Right ventricle myocardium superior (tissue), 1 donor: ENCODE measurements around the gene PIGK. TPM values are rescaled to one million over a fixed set of nuclear protein-coding genes. Genes with fewer than 3 reads are reported as not detected.
"Not testable (repeated sequence)": the region's sequence is repeated elsewhere in the genome, so short reads cannot be mapped to it uniquely, and the experiment has no call there.

Source experiments
- ATAC-seq: fragments of 200-7000 bp; cut with Tn5 transposase; one replicate; pipeline ENCODE4 v1.9.1; 2020; ENCODE audit warnings: mild to moderate bottlenecking; ENCODE audit not compliant: poor library complexity
- DNase-seq: peaks from one replicate; pipeline ENCODE4 v3.0.0-alpha.2; 2020
- intact Hi-C: fragments of 100-400 bp; cut with DNase I; formaldehyde crosslinking; loops from one replicate; pipeline ENCODE4 v1.11.2; 2022
- long read RNA-seq: library from polyadenylated mRNA; unstranded; transcript quantifications from one replicate; pipeline ENCODE4 v2.0.0, GENCODE V29; 2021
- total RNA-seq: library from RNA; stranded (reverse); fragmentation: NEBNext Ultra II Directional; extraction: Animal tissue kit (Norgen Biotek cat#: 25700); gene quantifications from one replicate; pipeline ENCODE4 v1.2.1, GENCODE V29; 2021
- donor health status: DM: no; HTN: yes; CAD: no; lungs with severe emphysema.

Gene PIGK
- 28.0 TPM for total RNA-seq
- long read RNA-seq, full-length matches to known transcripts = 33 of 36 reads
- long read RNA-seq, partial matches to known transcripts = 0 of 36 reads
- long read RNA-seq, other reads (novel, unspliced or antisense) = 3 of 36 reads

DNA sequence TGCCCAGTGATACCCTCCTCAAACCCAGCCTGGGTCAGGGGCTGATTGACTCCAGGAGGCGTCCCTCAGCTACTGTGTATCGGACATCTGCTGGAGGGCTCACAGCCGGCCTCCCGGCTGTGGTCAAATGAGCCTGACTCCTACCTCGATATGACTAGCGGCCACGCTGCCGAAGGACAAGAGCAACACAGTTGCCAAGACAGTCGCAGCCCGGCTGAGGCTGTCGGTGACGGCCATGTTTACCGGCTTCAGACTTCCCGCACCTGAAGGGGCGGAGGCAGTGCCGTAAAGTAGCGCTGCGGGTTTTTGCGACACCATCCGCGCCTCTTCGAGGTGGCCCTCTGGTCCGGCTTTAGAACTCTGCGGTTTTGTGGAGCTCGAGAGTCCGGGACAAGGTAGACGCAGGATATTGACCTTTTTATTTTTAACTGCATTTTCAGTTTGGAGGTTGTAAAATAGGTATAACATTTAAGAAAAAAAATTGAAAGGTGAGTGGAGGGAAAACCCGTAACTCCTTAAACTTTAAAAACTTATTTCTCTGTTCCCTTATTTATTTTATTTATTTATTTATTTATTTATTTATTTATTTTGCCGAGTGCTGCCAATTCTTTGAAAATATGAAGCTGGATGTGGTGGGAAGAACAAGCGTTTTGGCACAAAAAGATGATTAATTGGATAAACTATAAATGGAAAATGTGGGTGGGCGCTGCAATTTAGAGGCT is at the start of gene PIGK:
Gene PIGK, minus strand, starts transcription at position 265 of the 722 bp plus-strand sequence. Its CDS starts 28 bp downstream, at position 237.
- intact Hi-C loops = no loop called here
- peak; percentile 99 for ATAC-seq
- peak; percentile 93 for DNase-seq

DNA sequence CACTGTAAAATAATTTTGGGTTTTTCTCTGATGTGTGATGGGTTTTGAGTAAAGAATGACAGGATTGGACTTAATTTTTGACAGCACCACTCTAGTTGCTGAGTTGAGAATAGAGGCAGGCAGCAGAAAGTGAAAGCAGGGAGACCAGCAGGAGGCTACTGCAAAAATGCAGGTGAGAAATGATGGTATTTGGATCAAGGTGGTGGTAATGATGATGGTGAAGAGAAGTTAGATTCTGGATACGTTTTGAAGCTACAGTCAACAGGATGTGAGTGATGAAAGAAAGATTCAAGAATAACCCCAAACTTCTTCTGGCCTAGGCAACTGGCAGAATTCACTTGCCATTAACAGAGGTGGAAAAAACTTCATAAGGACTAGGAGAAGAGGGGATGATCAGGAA is 47.8 kb upstream of the PIGK start:
- intact Hi-C loops = no loop called here
- DNase-seq (no peak), ATAC-seq (no peak)

DNA sequence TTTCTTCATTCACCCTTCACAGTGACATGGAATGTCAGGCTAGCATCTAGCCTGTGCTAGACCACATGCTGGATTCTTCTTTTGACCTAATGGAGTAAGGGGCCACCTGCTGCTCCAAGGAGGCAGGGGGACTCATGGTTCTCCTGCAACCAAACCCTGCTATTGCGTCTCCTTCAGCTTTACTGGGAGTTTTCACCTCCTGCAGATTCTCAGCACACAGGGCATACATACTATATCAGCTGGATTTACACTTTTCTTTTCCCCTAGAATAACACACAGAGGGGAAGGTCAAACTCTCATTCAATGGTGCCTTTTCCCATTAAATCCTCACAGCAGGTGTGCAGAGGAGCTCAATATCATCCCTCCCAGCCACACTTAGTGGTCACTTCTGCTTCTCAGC is 46.0 kb upstream of the PIGK start:
- no peak for DNase-seq
- intact Hi-C loops = no loop called here
- ATAC-seq = no peak

DNA sequence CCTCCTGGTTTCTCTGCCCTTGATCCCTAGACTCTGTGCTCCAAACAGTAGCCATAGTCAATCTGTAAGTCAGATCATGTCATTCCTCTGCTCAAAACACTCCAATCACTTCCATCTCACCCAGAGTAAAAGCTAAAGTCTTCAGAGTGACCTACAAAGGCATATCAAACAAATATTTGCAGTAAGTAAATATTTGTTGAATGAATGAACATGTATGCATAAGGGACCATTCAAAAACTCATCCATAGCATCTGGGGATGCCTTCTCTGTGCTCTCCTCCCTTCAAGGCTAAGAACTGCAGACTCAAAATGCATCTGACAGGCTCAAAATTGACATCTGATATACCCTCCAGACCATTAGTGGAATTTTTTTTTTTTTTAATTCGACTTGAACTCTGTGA is 44.5 kb upstream of the PIGK start:
- DNase-seq (no peak), ATAC-seq (no peak)
- intact Hi-C loops = no loop called here

DNA sequence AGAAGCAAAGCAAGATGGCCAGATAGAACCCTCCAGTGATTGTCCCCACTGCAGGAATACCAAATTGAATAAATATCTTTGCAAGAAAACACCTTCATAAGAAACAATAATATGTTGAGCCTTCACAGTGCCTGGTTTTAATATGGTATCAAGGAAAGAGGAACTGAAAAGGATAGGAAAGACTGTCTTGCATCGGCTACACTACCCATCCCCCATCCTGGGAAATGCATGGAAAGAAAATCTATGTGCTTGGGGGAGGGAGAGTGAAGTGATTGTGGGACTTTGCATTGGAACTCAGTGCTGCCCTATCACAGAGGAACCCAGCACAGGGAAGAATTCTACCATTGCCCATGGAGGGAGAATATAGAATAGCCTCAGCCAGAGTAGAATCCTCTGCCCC is 34.0 kb upstream of the PIGK start:
- intact Hi-C loops = no loop called here
- DNase-seq (no peak), ATAC-seq (no peak)

DNA sequence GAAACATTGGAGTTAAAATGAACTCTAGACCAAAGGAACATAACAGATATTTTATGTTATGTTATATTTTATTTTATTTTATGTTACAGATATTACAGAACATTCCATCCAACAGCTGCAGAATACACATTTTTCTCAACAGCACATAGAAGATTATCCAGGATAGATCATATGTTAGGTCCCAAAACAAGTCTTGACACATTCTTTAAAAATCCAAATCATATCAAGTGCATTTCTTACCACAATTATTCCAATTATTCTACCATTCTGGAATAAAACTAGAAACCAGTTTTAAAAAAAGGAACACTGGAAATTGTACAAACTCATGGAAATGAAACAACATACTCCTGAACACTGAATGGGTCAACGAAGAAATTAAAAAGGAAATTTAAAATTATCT is 30.9 kb upstream of the PIGK start:
- intact Hi-C loops = no loop called here
- DNase-seq = no peak
- no peak for ATAC-seq

DNA sequence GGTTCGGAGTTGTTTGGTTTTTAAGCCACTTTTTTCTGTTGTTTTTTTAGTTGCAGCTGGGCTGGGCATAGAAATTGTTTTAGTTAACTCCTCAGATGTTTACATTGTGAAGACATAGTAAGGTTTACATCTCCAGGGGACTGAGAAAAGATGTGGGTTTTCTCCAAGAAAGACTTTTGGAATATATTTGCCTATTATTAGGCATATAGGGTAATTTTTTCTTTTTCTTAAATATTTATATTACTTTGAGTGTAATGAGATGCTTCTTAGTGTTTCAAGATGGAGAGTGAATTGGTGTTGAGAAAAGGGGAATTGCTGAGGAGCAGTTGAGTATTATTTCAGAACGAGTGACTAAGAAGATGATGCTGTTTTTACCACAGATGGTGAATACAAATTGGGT is 26.6 kb upstream of the PIGK start:
- no peak for ATAC-seq
- intact Hi-C loops = no loop called here
- DNase-seq = no peak

DNA sequence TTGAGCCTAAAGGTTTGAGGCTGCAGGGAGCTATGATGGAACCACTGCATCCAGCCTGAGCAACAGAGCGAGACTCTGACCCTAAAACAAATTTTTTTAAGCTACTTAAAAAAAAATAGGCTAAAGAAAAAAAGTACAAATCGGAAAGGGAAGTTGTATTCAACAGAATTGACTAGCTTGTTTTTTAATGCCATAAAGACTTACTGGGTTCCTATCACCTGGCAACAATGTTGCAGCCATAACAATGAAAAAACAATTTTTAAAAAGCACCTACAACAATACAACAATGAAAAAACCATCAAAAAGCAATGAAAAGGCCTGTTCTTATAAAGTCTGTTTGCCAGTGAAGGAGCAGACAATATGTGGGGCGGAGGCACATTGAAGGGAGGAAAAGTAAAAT is 20.1 kb upstream of the PIGK start:
- intact Hi-C loops = no loop called here
- ATAC-seq = no peak
- DNase-seq = no peak

DNA sequence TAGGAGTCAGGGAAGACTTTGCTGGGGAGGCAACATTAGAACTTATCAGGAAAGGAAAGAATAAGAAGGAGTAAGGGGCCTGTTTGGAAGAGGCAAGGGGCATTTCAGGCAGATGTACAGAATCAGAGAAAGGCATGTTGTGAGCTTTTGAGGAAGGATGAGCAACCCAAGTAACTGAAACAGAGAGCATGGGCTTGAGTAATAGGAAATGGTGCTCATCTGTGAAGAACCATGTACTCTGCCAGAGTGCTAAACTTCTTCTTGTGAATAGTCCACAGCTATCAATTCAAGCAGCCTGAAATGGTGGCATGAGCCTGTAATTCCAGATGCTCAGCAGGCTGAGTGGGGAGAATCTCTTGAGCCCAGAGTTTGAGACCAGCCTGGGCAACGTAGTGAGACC is 19.2 kb upstream of the PIGK start:
- no peak for DNase-seq
- intact Hi-C loops = no loop called here
- no peak for ATAC-seq

DNA sequence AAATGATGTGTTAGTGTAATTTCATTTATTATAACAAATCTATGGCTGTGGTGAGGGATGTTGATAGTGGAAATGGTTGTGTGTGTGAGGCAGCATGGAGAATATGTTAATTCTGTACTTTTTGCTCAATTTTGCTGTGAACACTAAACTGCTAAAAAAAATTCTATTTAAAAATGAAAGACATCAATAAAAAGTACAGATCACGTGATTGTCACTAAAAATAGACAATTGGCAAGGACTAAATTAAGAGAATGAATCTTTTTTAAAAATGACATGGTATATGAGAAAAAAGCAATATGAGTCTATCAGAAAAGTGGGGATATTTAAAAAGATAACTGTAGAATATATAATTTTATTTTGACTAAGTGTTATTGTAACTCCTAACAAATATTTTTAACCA is 15.7 kb upstream of the PIGK start:
- intact Hi-C loops = no loop called here
- no peak for ATAC-seq
- DNase-seq = no peak

DNA sequence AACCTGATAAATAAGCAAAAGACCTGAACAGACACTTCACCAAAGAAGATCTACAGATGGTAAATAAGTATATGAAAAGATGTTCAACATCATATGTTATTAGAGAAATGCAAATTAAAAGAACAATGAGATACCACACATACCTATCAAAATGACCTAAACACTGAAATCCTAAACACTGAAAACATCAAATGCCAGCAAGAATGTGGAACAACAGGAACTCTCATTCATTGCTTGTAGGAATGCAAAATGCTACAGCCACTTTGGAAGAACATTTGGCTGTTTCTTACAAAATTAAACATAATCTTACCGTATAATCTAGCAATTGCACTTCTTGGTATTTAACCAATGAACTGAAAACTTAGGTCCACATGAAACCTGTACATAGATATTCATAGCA is 14.9 kb upstream of the PIGK start:
- intact Hi-C loops = no loop called here
- no peak for DNase-seq
- no peak for ATAC-seq

DNA sequence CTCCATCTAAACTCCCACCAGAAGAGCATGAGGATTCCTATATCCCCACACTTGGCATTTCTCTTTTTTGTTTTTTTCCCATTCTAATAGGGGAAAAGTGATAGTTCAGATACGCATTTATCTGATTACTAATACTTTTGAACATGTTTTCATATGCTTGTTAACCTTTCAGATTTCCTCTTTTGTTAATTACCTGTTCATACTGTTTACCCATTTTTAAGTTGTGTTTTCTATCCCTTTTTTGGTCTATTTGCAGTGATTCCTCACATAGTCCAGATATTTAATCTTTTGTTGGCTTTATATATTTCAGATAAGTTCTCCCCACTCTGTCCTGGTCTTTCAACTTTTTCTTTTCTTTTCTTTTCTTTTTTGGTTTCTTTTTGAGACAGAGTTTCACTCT is 13.6 kb upstream of the PIGK start:
- ATAC-seq = no peak
- intact Hi-C loops = no loop called here
- no peak for DNase-seq

DNA sequence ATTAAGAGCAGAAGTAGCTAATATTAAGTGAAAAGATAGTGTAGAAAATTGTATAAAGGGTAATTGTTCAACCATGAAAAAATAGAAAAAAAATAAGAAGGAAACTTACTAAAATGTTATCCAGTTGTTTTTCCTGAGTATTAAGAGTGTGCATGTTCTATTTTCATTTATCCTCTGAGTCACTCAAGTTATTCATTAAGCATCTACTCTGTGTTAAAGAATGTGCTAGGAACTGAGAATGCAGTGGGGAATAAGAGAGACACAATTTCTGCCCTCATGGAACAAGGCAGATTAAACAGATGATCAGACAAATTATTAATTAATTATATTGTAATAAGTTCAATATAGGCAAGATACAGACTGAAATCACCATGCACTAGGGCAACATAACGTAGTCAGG is 10.8 kb upstream of the PIGK start:
- intact Hi-C loops = no loop called here
- ATAC-seq = no peak
- DNase-seq = no peak

DNA sequence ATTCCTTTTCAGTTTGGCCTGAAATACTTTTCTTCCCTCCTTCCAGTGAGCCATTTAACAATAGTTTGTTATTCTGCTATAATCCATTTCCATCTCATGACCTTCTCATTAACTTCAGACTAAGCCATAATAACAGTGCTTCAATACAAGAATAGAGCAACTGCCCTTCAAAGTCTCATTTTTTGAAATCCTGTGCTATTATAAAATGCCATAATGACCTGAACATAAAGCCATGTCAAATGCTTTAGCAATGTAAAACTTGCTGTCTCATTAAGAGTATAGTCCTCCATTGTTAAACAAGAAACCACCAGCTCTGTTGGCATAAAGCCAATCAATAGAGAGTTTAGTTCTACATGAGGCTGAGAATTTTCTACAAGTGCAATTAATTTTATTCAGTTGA is 9.6 kb upstream of the PIGK start:
- ATAC-seq (no peak), DNase-seq (no peak)
- intact Hi-C loops = no loop called here

DNA sequence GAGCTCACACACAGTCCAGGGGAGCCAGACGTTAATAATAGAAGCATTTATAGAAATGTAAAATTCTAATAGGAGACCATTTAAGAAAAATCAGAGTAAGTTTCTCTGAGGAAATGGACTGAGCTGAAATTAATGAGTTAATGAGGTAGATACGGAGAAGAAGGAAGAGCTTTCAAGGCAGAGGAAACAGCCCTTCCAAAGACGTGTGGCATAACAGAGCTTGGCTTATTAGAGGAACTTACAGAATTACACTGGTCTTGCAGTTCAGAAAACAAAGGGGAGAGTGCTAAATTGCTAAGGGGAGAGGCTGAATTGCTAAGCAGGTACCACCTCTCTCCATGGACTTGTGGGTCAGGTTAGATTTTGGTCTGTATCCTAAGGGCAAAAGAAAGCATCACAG is 8.2 kb upstream of the PIGK start:
- ATAC-seq (no peak), DNase-seq (no peak)
- intact Hi-C loops = no loop called here

DNA sequence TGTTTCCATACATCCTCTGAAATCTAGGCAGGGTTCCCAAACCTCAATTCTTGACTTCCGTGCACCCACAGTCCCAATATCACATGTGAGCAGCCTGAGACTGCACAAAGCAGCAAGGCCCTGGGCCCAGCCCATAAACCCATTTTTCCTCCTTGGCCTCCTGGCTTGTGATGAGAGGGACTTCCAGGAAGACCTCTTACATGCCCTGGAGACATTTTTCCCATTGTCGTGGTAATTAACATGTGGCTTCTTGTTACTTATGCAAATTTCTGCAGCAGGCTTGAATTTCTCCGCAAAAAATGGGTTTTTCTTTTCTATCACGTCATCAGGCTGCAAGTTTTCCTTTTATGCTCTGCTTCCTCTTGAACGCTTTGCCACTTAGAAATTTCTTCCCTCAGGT is 3.3 kb upstream of the PIGK start:
- no peak for DNase-seq
- intact Hi-C loops = no loop called here
- ATAC-seq = no peak

DNA sequence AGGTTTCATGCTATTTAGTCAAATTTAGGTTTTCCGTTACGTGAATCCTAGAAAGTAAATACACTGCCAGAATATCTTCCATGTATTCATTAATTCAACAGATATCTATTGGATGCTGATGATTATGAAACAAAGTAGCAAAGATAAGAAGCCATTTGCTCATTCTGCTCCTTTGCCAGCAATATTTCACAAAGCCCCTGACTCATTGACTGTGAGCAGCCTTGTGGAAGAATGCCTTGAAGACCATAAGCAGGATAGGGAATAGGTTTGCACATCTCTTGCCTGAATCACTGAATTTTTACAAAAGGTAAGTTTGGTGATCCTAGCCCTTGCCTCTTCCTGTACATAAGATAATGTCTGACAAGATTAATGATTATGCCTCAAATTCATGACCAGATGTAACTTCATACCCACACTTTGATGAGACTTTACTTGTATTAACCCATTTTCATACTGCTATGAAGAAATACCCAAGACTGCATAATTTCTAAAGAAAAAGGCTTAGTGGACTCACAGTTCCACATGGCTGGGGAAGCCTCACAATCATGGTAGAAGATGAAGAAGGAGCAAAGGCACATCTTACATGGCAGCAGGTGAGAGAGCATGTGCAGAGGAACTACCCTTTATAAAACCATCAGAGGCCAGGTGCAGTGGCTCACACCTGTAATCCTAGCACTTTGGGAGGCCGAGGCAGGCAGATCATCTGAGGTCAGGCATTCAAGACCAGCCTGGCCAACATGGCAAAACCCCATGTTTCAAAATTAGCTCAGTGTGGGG is 1.6 kb upstream of the PIGK start:
- ATAC-seq (no peak), DNase-seq (no peak)
- intact Hi-C loops = no loop called here

DNA sequence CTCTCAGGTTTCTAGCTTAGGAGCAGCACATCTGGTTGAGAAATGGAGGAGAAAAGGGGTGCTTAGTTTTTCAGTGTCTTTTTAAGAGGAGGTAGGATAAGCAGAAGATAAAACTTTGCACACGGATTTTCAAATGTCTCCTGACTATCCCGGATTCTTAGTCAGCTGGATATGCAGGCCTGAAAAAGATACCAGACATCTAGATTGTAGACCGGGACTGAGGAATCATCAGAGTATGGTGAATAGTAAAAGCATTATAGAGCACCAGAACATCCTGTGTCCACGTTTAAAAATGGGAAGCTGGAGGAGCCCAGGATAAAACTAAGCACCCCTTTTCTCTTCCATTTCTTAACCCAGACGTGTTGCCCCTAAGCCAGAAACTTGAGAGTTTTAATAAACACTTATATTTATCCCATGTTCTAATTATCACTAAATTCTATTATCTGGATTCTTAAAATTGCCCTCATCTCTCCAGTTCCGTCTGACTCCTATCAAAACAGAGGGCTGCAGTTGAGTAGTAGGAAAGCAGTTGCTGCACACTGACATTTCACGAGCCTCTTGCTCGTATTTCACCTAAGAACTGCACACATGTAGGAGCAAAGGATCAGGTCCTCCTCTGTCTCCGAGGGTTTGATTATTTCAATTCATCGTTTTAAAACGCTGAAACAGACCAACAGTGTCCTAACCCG is 609 bp downstream of the PIGK start:
- no peak for DNase-seq
- peak; percentile 61 for ATAC-seq
- intact Hi-C loops = no loop called here

DNA sequence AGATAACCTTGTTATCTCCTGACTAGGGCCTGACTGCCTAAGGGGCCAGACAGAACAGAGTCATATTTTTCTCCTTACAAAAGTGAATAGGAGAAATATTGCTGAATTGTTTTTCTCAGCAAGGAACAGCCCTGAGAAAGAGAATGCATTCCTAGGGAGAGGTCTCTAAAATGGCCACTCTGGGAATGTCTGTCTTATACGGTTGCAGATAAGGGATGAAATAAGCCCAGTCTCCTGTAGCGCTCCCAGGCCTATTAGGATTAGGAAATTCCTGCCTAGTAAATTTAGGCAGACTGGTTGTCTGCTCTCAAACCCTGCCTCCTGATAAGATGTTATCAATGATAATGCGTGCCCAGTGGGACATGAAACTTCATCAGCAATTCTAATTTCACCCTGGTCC is 15.2 kb downstream of the PIGK start:
- DNase-seq, intact Hi-C loops, ATAC-seq: not testable (repeated sequence)

DNA sequence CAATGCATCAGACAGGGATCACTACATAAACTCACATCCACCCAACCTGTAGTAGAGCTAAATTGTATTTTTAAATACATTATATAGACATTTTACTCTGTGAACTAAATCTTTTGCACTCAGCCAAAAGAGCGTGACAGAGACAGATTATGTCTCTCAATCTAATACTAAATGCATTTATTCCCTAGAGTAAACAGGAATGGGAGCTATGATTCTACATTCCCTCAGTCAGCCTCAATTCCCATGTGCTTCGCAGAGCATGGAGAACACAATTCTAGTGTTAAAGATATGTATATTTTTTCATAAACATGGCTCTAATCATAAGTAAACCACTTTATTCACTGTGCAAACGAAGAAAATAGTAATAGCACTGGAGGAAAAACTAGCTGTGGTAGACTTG is 16.5 kb downstream of the PIGK start:
- no peak for ATAC-seq
- intact Hi-C loops = no loop called here

More for the DNA sequence above, 16.5 kb downstream of the PIGK start:
- no peak for DNase-seq
